SK-N-SH treated with all-trans-retinoic acid at 6 μM for 48 hours (cell line): ENCODE measurements around the gene MOV10L1.

Experiments
- ATAC-seq: fragments of 200-7000 bp; cut with Tn5 transposase; 3 replicates; pipeline ENCODE4 v1.9.1; 2020; ENCODE audit warnings: mild to moderate bottlenecking, moderate library complexity
- ARNTL ChIP-seq: fragments of 450-650 bp; formaldehyde crosslinking; IDR thresholded peaks from 2 replicates; pipeline ENCODE4 v1.5.0; 2020; ENCODE audit warnings: low read depth, mild to moderate bottlenecking, moderate library complexity, borderline replicate concordance
- BACH2 ChIP-seq: fragments of 250-450 bp; sonication (Bioruptor Pico); IDR thresholded peaks from 2 replicates; pipeline ENCODE4 v1.9.0; 2021; ENCODE audit warnings: mild to moderate bottlenecking, borderline replicate concordance
- CREB5 ChIP-seq: fragments of 250-450 bp; sonication (Bioruptor Pico); IDR thresholded peaks from 2 replicates; pipeline ENCODE4 v1.5.1; 2020; ENCODE audit warnings: low read depth, mild to moderate bottlenecking, moderate library complexity
- CSDC2 ChIP-seq: fragments of 250-450 bp; sonication (Bioruptor Pico); IDR thresholded peaks from 2 replicates; pipeline ENCODE4 v1.5.0; 2020; ENCODE audit warnings: mild to moderate bottlenecking, moderate library complexity
- CSRNP3 ChIP-seq: fragments of 250-450 bp; sonication (Bioruptor Pico); IDR thresholded peaks from 2 replicates; pipeline ENCODE4 v1.5.1; 2021; ENCODE audit warnings: mild to moderate bottlenecking, moderate library complexity
- ESRRG ChIP-seq: fragments of 250-450 bp; sonication (Bioruptor Pico); IDR thresholded peaks from 2 replicates; pipeline ENCODE4 v1.6.1; 2021; ENCODE audit warnings: mild to moderate bottlenecking
- ISL1 ChIP-seq: fragments of 250-450 bp; sonication (Bioruptor Pico); IDR thresholded peaks from 2 replicates; pipeline ENCODE4 v2.1.2; 2022; ENCODE audit warnings: mild to moderate bottlenecking, moderate library complexity
- OSR1 ChIP-seq: fragments of 250-450 bp; sonication (Bioruptor Pico); IDR thresholded peaks from 2 replicates; pipeline ENCODE4 v1.8.0; 2022; ENCODE audit warnings: moderate library complexity, mild to moderate bottlenecking, inconsistent platforms
- PATZ1 ChIP-seq: fragments of 250-450 bp; sonication (Bioruptor Pico); IDR thresholded peaks from 2 replicates; pipeline ENCODE4 v1.8.0; 2020; ENCODE audit warnings: mild to moderate bottlenecking, moderate library complexity, borderline replicate concordance
- POU6F1 ChIP-seq: fragments of 250-450 bp; sonication (Bioruptor Pico); IDR thresholded peaks from 2 replicates; pipeline ENCODE4 v1.8.0; 2021; ENCODE audit warnings: low read depth, mild to moderate bottlenecking, moderate library complexity, borderline replicate concordance
- PPARA ChIP-seq: fragments of 250-450 bp; sonication (Bioruptor Pico); IDR thresholded peaks from 2 replicates; pipeline ENCODE4 v1.5.0; 2020; ENCODE audit warnings: mild to moderate bottlenecking, borderline replicate concordance
- RARB ChIP-seq: fragments of 250-450 bp; sonication (Bioruptor Pico); IDR thresholded peaks from 2 replicates; pipeline ENCODE4 v1.8.0; 2021; ENCODE audit warnings: mild to moderate bottlenecking, moderate library complexity
- SNAI2 ChIP-seq: fragments of 250-450 bp; sonication (Bioruptor Pico); IDR thresholded peaks from 2 replicates; pipeline ENCODE4 v1.5.0; 2020; ENCODE audit warnings: mild to moderate bottlenecking, moderate library complexity
- TCF4 ChIP-seq: fragments of 250-450 bp; sonication (Bioruptor Pico); IDR thresholded peaks from 2 replicates; pipeline ENCODE4 v1.8.0; 2021; ENCODE audit warnings: mild to moderate bottlenecking, moderate library complexity, borderline replicate concordance
- TOX ChIP-seq: fragments of 250-450 bp; sonication (Bioruptor Pico); IDR thresholded peaks from 2 replicates; pipeline ENCODE4 v1.8.0; 2021; ENCODE audit warnings: mild to moderate bottlenecking, moderate library complexity, borderline replicate concordance
- ZC3H10 ChIP-seq: fragments of 250-450 bp; sonication (Bioruptor Pico); IDR thresholded peaks from 2 replicates; pipeline ENCODE4 v1.5.1; 2021; ENCODE audit warnings: mild to moderate bottlenecking, moderate library complexity
- ZFP3 ChIP-seq: fragments of 250-450 bp; sonication (Bioruptor Pico); IDR thresholded peaks from 2 replicates; pipeline ENCODE4 v1.5.0; 2020; ENCODE audit warnings: mild to moderate bottlenecking, moderate library complexity
- ZFP30 ChIP-seq: fragments of 450-650 bp; formaldehyde crosslinking; IDR thresholded peaks from 2 replicates; pipeline ENCODE4 v1.5.0; 2022; ENCODE audit warnings: mild to moderate bottlenecking, moderate library complexity
- ZNF565 ChIP-seq: fragments of 450-650 bp; formaldehyde crosslinking; conservative IDR thresholded peaks from 2 replicates; pipeline ENCODE4 v1.5.0; 2020; ENCODE audit warnings: low read depth, mild to moderate bottlenecking, moderate library complexity
- ZNF70 ChIP-seq: fragments of 450-650 bp; formaldehyde crosslinking; IDR thresholded peaks from 2 replicates; pipeline ENCODE4 v1.5.0; 2020; ENCODE audit warnings: mild to moderate bottlenecking, moderate library complexity
- ZNF8 ChIP-seq: fragments of 450-650 bp; formaldehyde crosslinking; IDR thresholded peaks from 2 replicates; pipeline ENCODE4 v1.5.0; 2020; ENCODE audit warnings: mild to moderate bottlenecking, moderate library complexity
- TF ChIP-seq, protein P1 (sequence below): fragments of 250-450 bp; sonication (Bioruptor Pico); IDR thresholded peaks from 2 replicates; pipeline ENCODE4 v1.5.0; 2020; ENCODE audit warnings: mild to moderate bottlenecking, moderate library complexity

MOV10L1 gene

GRCh38 chr22:50061141-50061823, 28.5 kb upstream of the MOV10L1 start (continued):
- TF ChIP-seq OSR1 (CRISPR knock-in tag) (no peak), ZNF8 (no peak), ISL1 (CRISPR knock-in tag) (no peak), CSDC2 (CRISPR knock-in tag) (no peak), TOX (CRISPR knock-in tag) (no peak), ZNF565 (CRISPR knock-in tag) (no peak), TCF4 (CRISPR knock-in tag) (no peak), ARNTL (CRISPR knock-in tag) (no peak), BACH2 (CRISPR knock-in tag) (no peak)

DNA sequence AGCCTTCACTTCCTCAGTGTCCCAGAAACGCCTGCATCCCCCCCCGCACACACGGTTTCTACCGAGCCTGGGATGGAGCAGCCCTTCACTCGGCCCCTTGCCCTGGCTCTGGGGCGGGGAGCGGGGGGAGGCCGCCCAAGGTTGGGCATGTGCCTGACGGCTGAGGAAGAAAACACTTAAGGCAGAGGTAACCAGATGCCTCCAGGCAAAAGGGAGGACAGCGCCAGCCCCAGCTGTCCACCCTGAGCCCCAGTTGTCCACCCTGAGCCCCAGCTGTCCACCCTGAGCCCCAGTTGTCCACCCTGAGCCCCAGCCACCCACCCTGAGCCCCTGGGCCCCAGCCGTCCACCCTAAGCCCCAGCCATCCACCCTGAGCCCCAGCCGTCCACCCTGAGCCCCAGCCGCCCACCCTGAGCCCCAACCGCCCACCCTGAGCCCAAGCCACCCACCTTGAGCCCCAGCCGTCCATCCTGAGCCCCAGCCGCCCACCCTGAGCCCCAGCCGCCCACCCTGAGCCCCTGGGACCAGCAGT, 27.9 kb upstream of the MOV10L1 start:
- no peak for TF ChIP-seq RARB (CRISPR knock-in tag)
- TF ChIP-seq PATZ1 (CRISPR knock-in tag): no peak
- no peak for TF ChIP-seq TOX (CRISPR knock-in tag)
- no peak for ATAC-seq

DNA sequence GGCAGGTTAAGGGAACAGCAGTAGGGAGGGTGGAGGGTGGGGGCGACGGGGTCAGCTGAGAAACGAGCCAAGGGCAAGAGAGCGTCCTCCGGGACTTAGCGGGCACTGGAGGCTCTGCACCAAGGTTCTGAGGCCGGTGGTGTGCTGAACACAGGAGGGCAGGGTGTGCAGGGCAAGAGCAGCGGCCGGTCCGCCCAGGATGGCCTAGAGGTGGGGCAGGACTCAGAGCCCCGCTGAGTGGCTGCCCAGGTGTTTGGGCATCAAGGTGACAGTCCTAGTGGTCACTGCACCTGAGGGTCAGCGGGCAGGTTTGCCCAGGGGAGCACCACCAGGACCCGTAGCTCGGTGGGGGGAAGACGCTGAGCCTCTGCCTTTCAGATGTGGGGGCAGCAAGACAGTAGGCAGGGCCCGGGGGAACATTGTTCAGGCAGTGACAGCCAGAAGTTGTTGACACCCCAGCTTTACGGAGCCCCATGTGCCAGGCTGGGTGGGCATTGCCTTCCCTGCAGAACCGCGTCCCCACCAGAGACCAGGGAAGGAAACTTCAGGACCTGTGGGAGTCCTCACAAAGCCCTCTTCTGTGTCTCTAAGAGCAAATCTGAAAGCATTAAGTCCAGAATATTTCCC, 27.2 kb upstream of the MOV10L1 start:
- ATAC-seq: no peak
- TF ChIP-seq CSRNP3 (CRISPR knock-in tag) (no peak), ZNF565 (CRISPR knock-in tag) (no peak), ESRRG (no peak), PATZ1 (CRISPR knock-in tag) (no peak), ZFP3 (CRISPR knock-in tag) (no peak), ARNTL (CRISPR knock-in tag) (no peak), POU6F1 (CRISPR knock-in tag) (no peak), OSR1 (CRISPR knock-in tag) (no peak), ISL1 (CRISPR knock-in tag) (no peak), TCF4 (CRISPR knock-in tag) (no peak), ZNF70 (CRISPR knock-in tag) (no peak), ZNF8 (no peak), PPARA (CRISPR knock-in tag) (no peak), SNAI2 (CRISPR knock-in tag) (no peak), ZC3H10 (no peak), CREB5 (CRISPR knock-in tag) (no peak), BACH2 (CRISPR knock-in tag) (no peak), ZFP30 (CRISPR knock-in tag) (no peak), CSDC2 (CRISPR knock-in tag) (no peak)
- TF ChIP-seq, protein P1, sequence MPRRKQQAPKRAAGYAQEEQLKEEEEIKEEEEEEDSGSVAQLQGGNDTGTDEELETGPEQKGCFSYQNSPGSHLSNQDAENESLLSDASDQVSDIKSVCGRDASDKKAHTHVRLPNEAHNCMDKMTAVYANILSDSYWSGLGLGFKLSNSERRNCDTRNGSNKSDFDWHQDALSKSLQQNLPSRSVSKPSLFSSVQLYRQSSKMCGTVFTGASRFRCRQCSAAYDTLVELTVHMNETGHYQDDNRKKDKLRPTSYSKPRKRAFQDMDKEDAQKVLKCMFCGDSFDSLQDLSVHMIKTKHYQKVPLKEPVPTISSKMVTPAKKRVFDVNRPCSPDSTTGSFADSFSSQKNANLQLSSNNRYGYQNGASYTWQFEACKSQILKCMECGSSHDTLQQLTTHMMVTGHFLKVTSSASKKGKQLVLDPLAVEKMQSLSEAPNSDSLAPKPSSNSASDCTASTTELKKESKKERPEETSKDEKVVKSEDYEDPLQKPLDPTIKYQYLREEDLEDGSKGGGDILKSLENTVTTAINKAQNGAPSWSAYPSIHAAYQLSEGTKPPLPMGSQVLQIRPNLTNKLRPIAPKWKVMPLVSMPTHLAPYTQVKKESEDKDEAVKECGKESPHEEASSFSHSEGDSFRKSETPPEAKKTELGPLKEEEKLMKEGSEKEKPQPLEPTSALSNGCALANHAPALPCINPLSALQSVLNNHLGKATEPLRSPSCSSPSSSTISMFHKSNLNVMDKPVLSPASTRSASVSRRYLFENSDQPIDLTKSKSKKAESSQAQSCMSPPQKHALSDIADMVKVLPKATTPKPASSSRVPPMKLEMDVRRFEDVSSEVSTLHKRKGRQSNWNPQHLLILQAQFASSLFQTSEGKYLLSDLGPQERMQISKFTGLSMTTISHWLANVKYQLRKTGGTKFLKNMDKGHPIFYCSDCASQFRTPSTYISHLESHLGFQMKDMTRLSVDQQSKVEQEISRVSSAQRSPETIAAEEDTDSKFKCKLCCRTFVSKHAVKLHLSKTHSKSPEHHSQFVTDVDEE (CRISPR knock-in tag): no peak
